HG03521 (cell line): Measurements from ENCODE around the gene AUTS2.

ENCODE experiments used
- ATAC-seq: cut with Tn5 transposase; IDR thresholded peaks from one replicate; pipeline ENCODE4 v1.9.1; 2021; ENCODE audit warnings: mild to moderate bottlenecking, moderate library complexity; ENCODE audit not compliant: unreplicated experiment

The AUTS2 gene

GRCh38 chr7:70014472-70015177, 416.4 kb downstream of the AUTS2 start:
- ATAC-seq = no peak

- ATAC-seq = no peak
Measured at GRCh38 chr7:70015353-70015752, 417.1 kb downstream of the AUTS2 start.

GRCh38 chr7:70016044-70016770, 417.9 kb downstream of the AUTS2 start:
- ATAC-seq = no peak

- no peak for ATAC-seq
Measured at GRCh38 chr7:70017357-70017756, 419.1 kb downstream of the AUTS2 start.

- no peak for ATAC-seq
Measured at GRCh38 chr7:70018700-70019099, 420.4 kb downstream of the AUTS2 start.

GRCh38 chr7:70027867-70028266, 429.6 kb downstream of the AUTS2 start:
- no peak for ATAC-seq

GRCh38 chr7:70028620-70029019, 430.3 kb downstream of the AUTS2 start:
- no peak for ATAC-seq

GRCh38 chr7:70029993-70030392, 431.7 kb downstream of the AUTS2 start:
- ATAC-seq = no peak

- ATAC-seq = no peak
Measured at GRCh38 chr7:70030745-70031144, 432.5 kb downstream of the AUTS2 start.

- no peak for ATAC-seq
Measured at GRCh38 chr7:70031245-70031644, 433.0 kb downstream of the AUTS2 start.

- ATAC-seq = no peak
Measured at GRCh38 chr7:70032649-70033048, 434.4 kb downstream of the AUTS2 start.

- ATAC-seq = no peak
Measured at GRCh38 chr7:70033226-70033625, 435.0 kb downstream of the AUTS2 start.

GRCh38 chr7:70034999-70035398, 436.7 kb downstream of the AUTS2 start:
- ATAC-seq = no peak

- ATAC-seq = no peak
Measured at GRCh38 chr7:70035519-70035918, 437.2 kb downstream of the AUTS2 start.

- no peak for ATAC-seq
Measured at GRCh38 chr7:70035955-70036354, 437.7 kb downstream of the AUTS2 start.

GRCh38 chr7:70036695-70037094, 438.4 kb downstream of the AUTS2 start:
- ATAC-seq = no peak

GRCh38 chr7:70037171-70037933, 439.1 kb downstream of the AUTS2 start:
- ATAC-seq = no peak

- ATAC-seq = no peak
Measured at GRCh38 chr7:70040051-70040450, 441.8 kb downstream of the AUTS2 start.

GRCh38 chr7:70040970-70041766, 442.9 kb downstream of the AUTS2 start:
- no peak for ATAC-seq

- ATAC-seq = no peak
Measured at GRCh38 chr7:70042533-70042932, 444.3 kb downstream of the AUTS2 start.

- no peak for ATAC-seq
Measured at GRCh38 chr7:70043015-70043538, 444.8 kb downstream of the AUTS2 start.
